ENCODE results near the gene SEMA3B. TPM values are rescaled to one million over a fixed set of nuclear protein-coding genes. Genes with fewer than 3 reads are reported as not detected.

The SEMA3B gene
- total RNA-seq, 1 donor from 2014 or later = 179 TPM

DNA sequence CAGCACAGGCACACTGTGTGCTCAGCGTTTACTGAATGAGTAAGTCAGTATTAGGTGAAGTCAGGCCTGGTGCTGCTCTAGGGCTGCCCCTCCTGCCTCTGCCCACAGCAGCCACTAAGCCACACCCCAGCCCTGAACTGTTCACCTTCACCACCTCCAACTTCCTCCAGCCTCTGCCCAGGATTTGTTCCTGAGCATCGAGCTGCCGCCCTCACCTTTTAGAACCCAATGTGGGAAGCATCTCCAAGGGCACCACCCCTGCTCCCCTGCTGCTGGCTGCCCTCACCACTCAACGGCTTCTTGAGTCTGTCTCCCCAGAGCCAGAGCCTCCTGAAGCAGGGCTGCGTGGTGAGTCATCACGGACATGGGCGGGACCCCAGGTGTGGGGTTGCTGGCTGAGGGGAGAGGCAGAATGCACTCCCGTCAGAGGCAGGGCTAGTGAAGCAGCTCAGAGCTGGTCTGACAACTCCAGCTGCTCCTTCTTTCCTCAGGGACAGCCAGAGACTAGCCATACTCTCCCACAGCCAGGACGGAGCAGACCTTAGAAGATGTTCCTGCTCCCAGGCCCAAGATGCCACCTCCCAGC is 47.8 kb downstream of the SEMA3B start:
- Mint-ChIP-seq H3K9me3 (no peaks in the 10 kb centered on the region), H3K36me3 (peaks cover 23% of the 10 kb centered on the region), H3K27ac (peak overlapping the region; percentile 95), H3K27me3 (ENCODE audit: low read depth) (no peaks in the 10 kb centered on the region), H3K4me3 (peak overlapping the region; percentile 23), H3K4me1 (peaks cover 42% of the 10 kb centered on the region)
- no peak for TF ChIP-seq CTCF (IDR thresholded peaks at IDR 0.05; ENCODE audit: unreplicated experiment)
- peak in 1 of 2 experiments; percentile 63 for DNase-seq (ENCODE audit: low spot score in 2 of 2, unreplicated experiment in 2 of 2)

DNA sequence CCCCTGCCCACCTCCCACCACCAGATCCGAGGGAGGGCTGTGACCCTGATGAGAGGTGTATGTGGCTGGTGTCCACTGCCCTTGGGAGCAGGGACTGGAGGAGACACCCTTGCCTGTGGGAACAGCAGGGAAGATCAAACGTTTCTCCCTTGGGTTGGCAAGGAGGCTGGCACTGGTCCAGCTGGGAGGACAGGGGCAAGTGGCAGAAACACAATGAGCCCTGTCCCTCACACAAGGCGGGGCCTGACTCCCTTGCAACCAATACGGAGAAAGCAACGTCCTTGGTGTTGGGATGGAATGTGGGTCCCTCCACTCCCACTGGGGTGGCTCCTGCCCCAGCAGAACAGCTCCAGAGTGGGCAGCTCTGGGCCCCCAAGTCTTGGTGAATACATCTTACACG is 48.4 kb downstream of the SEMA3B start:
- H3K27ac Mint-ChIP-seq = peak overlapping the region; percentile 95
- no peak for TF ChIP-seq CTCF (IDR thresholded peaks at IDR 0.05; ENCODE audit: unreplicated experiment)
- H3K4me1 Mint-ChIP-seq = peaks cover 43% of the 10 kb centered on the region
- no peak overlapping the region for H3K4me3 Mint-ChIP-seq
- H3K36me3 Mint-ChIP-seq = peaks cover 23% of the 10 kb centered on the region
- no peaks in the 10 kb centered on the region for H3K27me3 Mint-ChIP-seq (ENCODE audit: low read depth)
- no peak for DNase-seq (ENCODE audit: low spot score in 2 of 2, unreplicated experiment in 2 of 2)
- H3K9me3 Mint-ChIP-seq = no peaks in the 10 kb centered on the region

DNA sequence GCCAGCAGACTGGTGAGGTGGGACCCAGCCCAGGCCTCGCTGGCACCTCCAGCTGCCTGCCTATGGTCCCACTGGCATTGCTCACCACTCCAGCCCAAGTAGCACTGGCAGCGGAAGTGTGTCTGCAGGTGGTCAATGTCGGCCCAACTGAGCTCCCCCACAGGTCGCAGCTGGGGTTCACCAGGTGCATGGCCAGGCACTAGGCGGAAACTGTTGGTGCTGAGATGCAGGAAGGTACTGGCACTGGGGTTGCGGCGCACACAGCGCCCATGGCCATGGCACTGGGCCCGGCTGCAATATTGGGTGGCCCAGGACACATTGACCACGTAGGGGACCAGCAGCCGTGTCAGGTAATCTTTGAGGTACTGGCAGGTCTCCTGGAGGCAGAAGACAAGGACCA is 49.2 kb downstream of the SEMA3B start:
- no peak for TF ChIP-seq CTCF (IDR thresholded peaks at IDR 0.05; ENCODE audit: unreplicated experiment)
- no peak for DNase-seq (ENCODE audit: low spot score in 2 of 2, unreplicated experiment in 2 of 2)
- Mint-ChIP-seq H3K9me3 (no peaks in the 10 kb centered on the region), H3K4me3 (no peak overlapping the region), H3K36me3 (peaks cover 22% of the 10 kb centered on the region), H3K4me1 (peaks cover 51% of the 10 kb centered on the region), H3K27me3 (ENCODE audit: low read depth) (no peaks in the 10 kb centered on the region), H3K27ac (peak overlapping the region; percentile 21)

DNA sequence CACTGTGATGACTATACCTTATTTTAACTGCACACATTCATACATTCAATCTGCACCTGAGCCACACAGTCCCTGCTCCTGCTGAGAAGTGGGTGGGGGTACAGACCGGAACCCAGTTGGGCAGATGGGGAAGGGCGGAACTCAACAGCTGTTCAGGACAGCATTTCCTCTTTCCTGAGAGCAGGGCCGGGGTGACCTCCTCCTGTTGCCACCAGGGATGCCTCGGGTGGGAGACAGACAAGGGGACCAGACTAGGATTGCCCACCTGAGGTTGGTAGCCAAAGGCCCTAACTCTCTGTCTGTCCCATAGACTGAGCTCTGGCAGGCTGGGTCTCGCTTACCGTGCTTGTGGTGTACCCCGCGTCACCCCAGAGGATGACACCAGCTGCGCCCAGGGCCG is 49.7 kb downstream of the SEMA3B start:
- peak overlapping the region; percentile 88 for H3K4me3 Mint-ChIP-seq
- no peaks in the 10 kb centered on the region for H3K9me3 Mint-ChIP-seq
- H3K36me3 Mint-ChIP-seq = peaks cover 22% of the 10 kb centered on the region

DNA sequence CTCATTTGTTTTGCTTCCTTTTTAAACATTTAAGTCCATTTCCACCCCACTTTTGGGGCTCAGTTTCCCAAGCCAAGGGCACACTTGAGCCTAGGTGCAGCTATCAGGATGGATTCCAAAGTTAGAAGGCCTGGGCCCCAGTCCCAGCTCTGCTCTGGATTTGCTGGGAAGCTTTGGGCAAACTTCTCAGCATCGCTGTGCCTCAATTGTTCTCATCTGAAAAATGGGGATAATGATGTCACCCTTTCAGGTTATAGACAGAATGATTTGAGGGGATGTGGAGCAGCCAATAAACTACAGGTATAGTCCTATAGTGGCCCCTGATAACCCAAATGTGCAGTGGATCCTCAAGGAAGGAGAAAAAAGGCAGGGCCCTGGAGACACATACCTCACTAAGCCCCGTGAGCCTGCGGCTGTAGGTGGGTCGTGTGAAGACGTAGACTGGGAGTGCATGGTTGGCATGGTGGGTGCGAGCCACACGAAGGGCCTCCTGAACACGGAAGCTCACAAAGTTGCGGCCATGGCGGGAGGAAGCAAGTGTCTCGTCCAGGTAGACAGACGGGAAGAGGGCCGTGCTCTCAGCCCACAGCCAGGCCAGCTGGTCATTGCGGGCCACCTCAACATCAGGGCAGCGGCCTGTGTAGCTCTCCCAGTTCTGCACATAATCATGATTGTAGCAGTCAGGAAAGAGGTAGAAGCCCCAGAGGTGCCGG is 50.4 kb downstream of the SEMA3B start:
- Mint-ChIP-seq H3K9me3 (no peaks in the 10 kb centered on the region), H3K4me1 (peaks cover 51% of the 10 kb centered on the region), H3K27me3 (ENCODE audit: low read depth) (no peaks in the 10 kb centered on the region), H3K4me3 (peak overlapping the region; percentile 88), H3K27ac (no peak overlapping the region), H3K36me3 (peaks cover 16% of the 10 kb centered on the region)
- DNase-seq (ENCODE audit: low spot score in 2 of 2, unreplicated experiment in 2 of 2) = no peak
- no peak for TF ChIP-seq CTCF (IDR thresholded peaks at IDR 0.05; ENCODE audit: unreplicated experiment)

More for the DNA sequence above, 49.7 kb downstream of the SEMA3B start:
- Mint-ChIP-seq H3K27ac (no peak overlapping the region), H3K4me1 (peaks cover 51% of the 10 kb centered on the region), H3K27me3 (ENCODE audit: low read depth) (no peaks in the 10 kb centered on the region)
- TF ChIP-seq CTCF (IDR thresholded peaks at IDR 0.05; ENCODE audit: unreplicated experiment) = no peak
- no peak for DNase-seq (ENCODE audit: low spot score in 2 of 2, unreplicated experiment in 2 of 2)

Data from mesothelial cell of epicardium (in vitro differentiated cells).